Lung (tissue), 12 donors: ENCODE measurements around the gene ACOT12. TPM values are rescaled to one million over a fixed set of nuclear protein-coding genes. Genes with fewer than 3 reads are reported as not detected.
"Not testable (repeated sequence)": the region's sequence is repeated elsewhere in the genome, so short reads cannot be mapped to it uniquely, and the experiment has no call there.

Source experiments
- ATAC-seq: fragments of 200-7000 bp; cut with Tn5 transposase; one replicate; pipeline ENCODE4 v1.9.1; 2020; ENCODE audit warnings: moderate number of reproducible peaks; ENCODE audit not compliant: insufficient read depth, low FRiP score
- DNase-seq, 3 donors: peaks; one replicate each; pipeline ENCODE4 v3.0.0-alpha.2; 2013 to 2017
- H3K27ac ChIP-seq, 2 donors: one replicate each; pipeline ENCODE4 v1.5.1; 2013; ENCODE audit warnings: mild to moderate bottlenecking in 2 of 2, moderate library complexity in 2 of 2, control low read depth in 1 of 2, inconsistent platforms in 1 of 2, low read depth in 1 of 2, low read length in 1 of 2
- H3K27me3 ChIP-seq, 3 donors: one replicate each; pipeline ENCODE4 v1.5.1; 2013; ENCODE audit warnings: low read length in 2 of 3; ENCODE audit not compliant: control insufficient read depth in 3 of 3, insufficient read depth in 3 of 3
- H3K36me3 ChIP-seq, 4 donors: one replicate each; pipeline ENCODE4 v1.5.1; 2013; ENCODE audit warnings: low read length in 4 of 4, mild to moderate bottlenecking in 1 of 4, moderate library complexity in 1 of 4; ENCODE audit not compliant: control insufficient read depth in 4 of 4, insufficient read depth in 4 of 4
- H3K4me1 ChIP-seq, 5 donors: one replicate each; pipeline ENCODE4 v1.5.1; 2013; ENCODE audit warnings: low read length in 5 of 5, mild to moderate bottlenecking in 2 of 5, moderate library complexity in 1 of 5; ENCODE audit not compliant: control insufficient read depth in 5 of 5, insufficient read depth in 5 of 5
- H3K4me3 ChIP-seq: one replicate; pipeline ENCODE4 v1.5.1; 2013; ENCODE audit warnings: mild to moderate bottlenecking, control low read depth, moderate library complexity
- H3K9ac ChIP-seq, 2 donors: one replicate each; pipeline ENCODE4 v1.5.1; 2013; ENCODE audit warnings: low read length in 2 of 2, control low read depth in 1 of 2; ENCODE audit not compliant: insufficient read depth in 1 of 2
- H3K9me3 ChIP-seq, 4 donors: one replicate each; pipeline ENCODE4 v1.5.1; 2013; ENCODE audit warnings: low read length in 3 of 4, mild to moderate bottlenecking in 1 of 4, moderate library complexity in 1 of 4; ENCODE audit not compliant: control insufficient read depth in 4 of 4, insufficient read depth in 3 of 4
- CTCF ChIP-seq: IDR thresholded peaks from 2 replicates; pipeline ENCODE4 v1.5.1; 2012; ENCODE audit warnings: mild to moderate bottlenecking; ENCODE audit errors: control extremely low read depth, extremely low read depth
- WGBS, 2 donors: extraction: QIAGEN DNeasy Blood & Tissue Kit; methylation state at CpG; one replicate each; pipeline ENCODE4 v1.1.7; 2013; 5-methylcytosine and 5-hydroxymethylcytosine counted together
- polyA plus RNA-seq, 2 donors: library from polyadenylated mRNA; stranded (reverse); fragments of 200-250 nt; gene quantifications; one replicate each; pipeline ENCODE4 v1.2.1, GENCODE V29; 2013
- total RNA-seq, 2 donors: library from RNA; depleted of rRNA in 1 of 2; stranded (reverse); fragments of >200 nt in 1 of 2; gene quantifications; one replicate each; pipeline ENCODE4 v1.2.1, GENCODE V29; 2014 to 2021
- donor health status: control.
- donor health status: control.
- donor health status: Bipolar disorder and iron deficiency.
- donor health status: healthy.
- donor health status: DM: yes; HTN: yes; CAD: no.

Gene ACOT12
- total and polyA plus RNA-seq, 4 donors = not detected

- Histone ChIP-seq H3K27ac (no peak overlapping the region), H3K36me3 (no peaks in the 10 kb centered on the region), H3K4me3 (no peak overlapping the region), H3K27me3 (no peaks in the 10 kb centered on the region), H3K4me1 (no peaks in the 10 kb centered on the region), H3K9me3 (no peaks in the 10 kb centered on the region), H3K9ac (no peak overlapping the region)
- no peak for TF ChIP-seq CTCF
- no peak for ATAC-seq
- WGBS, 2 donors = 90 to 92% methylated on average over 2 of the region's 2 CpGs
- DNase-seq = no peak
Observed at GRCh38 chr5:81409896-81410295, 16.0 kb upstream of the ACOT12 start.

GRCh38 chr5:81409361-81409760 lies 15.4 kb upstream of the ACOT12 start:
- Histone ChIP-seq H3K27ac (no peak overlapping the region), H3K4me3 (no peak overlapping the region), H3K4me1 (no peaks in the 10 kb centered on the region), H3K9ac (no peak overlapping the region), H3K9me3 (no peaks in the 10 kb centered on the region), H3K36me3 (no peaks in the 10 kb centered on the region), H3K27me3 (no peaks in the 10 kb centered on the region)
- 96% methylated on average over 2 of the region's 2 CpGs for WGBS, 2 donors
- ATAC-seq (no peak), DNase-seq (no peak)
- no peak for TF ChIP-seq CTCF

- no peak for TF ChIP-seq CTCF
- H3K9me3 ChIP-seq = no peaks in the 10 kb centered on the region
- no peak for DNase-seq
- no peak overlapping the region for H3K4me3 ChIP-seq
- H3K27me3 ChIP-seq = no peaks in the 10 kb centered on the region
- 82 to 84% methylated on average over 1 of the region's 1 CpG for WGBS, 2 donors
- no peak overlapping the region for H3K9ac ChIP-seq
- no peak overlapping the region for H3K27ac ChIP-seq
- no peak for ATAC-seq
- no peaks in the 10 kb centered on the region for H3K36me3 ChIP-seq
- H3K4me1 ChIP-seq = no peaks in the 10 kb centered on the region
Observed at GRCh38 chr5:81408496-81408895, 14.6 kb upstream of the ACOT12 start.

- H3K9ac ChIP-seq, H3K27me3 ChIP-seq, H3K4me3 ChIP-seq, H3K9me3 ChIP-seq, ATAC-seq, H3K27ac ChIP-seq, H3K4me1 ChIP-seq, DNase-seq, H3K36me3 ChIP-seq: not testable (repeated sequence)
- 89% methylated on average over 4 of the region's 4 CpGs for WGBS, 2 donors
Observed at GRCh38 chr5:81407811-81408210, 13.9 kb upstream of the ACOT12 start.
